NCI-H748 (cell line): Measurements from ENCODE around the gene GSTT2B.
A peak's percentile ranks its signal among the peaks of the same experiment; 100 is the strongest.
"Not testable (repeated sequence)": the region's sequence is repeated elsewhere in the genome, so short reads cannot be mapped to it uniquely, and the experiment has no call there.

Experiments used
- DNase-seq: peaks from one replicate; lab custom pipeline; 2025; ENCODE audit not compliant: unreplicated experiment; lab: John Stamatoyannopoulos, UW

Gene GSTT2B

GRCh38 chr22:23949764-23950163, 11.2 kb downstream of the GSTT2B start:
- DNase-seq = not testable (repeated sequence)

GRCh38 chr22:23947391-23947790, 13.6 kb downstream of the GSTT2B start:
- not testable (repeated sequence) for DNase-seq

- DNase-seq = not testable (repeated sequence)
Measured at GRCh38 chr22:23940166-23940565, 20.8 kb downstream of the GSTT2B start.

GRCh38 chr22:23939017-23939357, 22.0 kb downstream of the GSTT2B start:
- no peak for DNase-seq

GRCh38 chr22:23938328-23939016, 22.5 kb downstream of the GSTT2B start:
- no peak for DNase-seq

GRCh38 chr22:23926561-23926960, 34.4 kb downstream of the GSTT2B start:
- no peak for DNase-seq

GRCh38 chr22:23925020-23925606, 35.9 kb downstream of the GSTT2B start:
- DNase-seq = no peak

- DNase-seq = no peak
Measured at GRCh38 chr22:23922921-23923320, 38.1 kb downstream of the GSTT2B start.

GRCh38 chr22:23921586-23922201, 39.3 kb downstream of the GSTT2B start:
- not testable (repeated sequence) for DNase-seq

- not testable (repeated sequence) for DNase-seq
Measured at GRCh38 chr22:23920267-23920611, 40.8 kb downstream of the GSTT2B start.

- no peak for DNase-seq
Measured at GRCh38 chr22:23915290-23915689, 45.7 kb downstream of the GSTT2B start.

GRCh38 chr22:23913661-23914353, 47.2 kb downstream of the GSTT2B start:
- peak; percentile 99 for DNase-seq

- peak; percentile 29 for DNase-seq
Measured at GRCh38 chr22:23913306-23913660, 47.7 kb downstream of the GSTT2B start.

- no peak for DNase-seq
Measured at GRCh38 chr22:23912293-23912903, 48.6 kb downstream of the GSTT2B start.

- DNase-seq = no peak
Measured at GRCh38 chr22:23911318-23911980, 49.5 kb downstream of the GSTT2B start.

- DNase-seq = no peak
Measured at GRCh38 chr22:23910496-23911190, 50.4 kb downstream of the GSTT2B start.

- no peak for DNase-seq
Measured at GRCh38 chr22:23909296-23909898, 51.6 kb downstream of the GSTT2B start.

GRCh38 chr22:23908587-23909205, 52.3 kb downstream of the GSTT2B start:
- DNase-seq = no peak

- DNase-seq = not testable (repeated sequence)
Measured at GRCh38 chr22:23907423-23907822, 53.6 kb downstream of the GSTT2B start.
